ENCODE measurements around the gene SRCAP.
A peak's percentile ranks its signal among the peaks of the same experiment; 100 is the strongest.

Gene SRCAP

DNA sequence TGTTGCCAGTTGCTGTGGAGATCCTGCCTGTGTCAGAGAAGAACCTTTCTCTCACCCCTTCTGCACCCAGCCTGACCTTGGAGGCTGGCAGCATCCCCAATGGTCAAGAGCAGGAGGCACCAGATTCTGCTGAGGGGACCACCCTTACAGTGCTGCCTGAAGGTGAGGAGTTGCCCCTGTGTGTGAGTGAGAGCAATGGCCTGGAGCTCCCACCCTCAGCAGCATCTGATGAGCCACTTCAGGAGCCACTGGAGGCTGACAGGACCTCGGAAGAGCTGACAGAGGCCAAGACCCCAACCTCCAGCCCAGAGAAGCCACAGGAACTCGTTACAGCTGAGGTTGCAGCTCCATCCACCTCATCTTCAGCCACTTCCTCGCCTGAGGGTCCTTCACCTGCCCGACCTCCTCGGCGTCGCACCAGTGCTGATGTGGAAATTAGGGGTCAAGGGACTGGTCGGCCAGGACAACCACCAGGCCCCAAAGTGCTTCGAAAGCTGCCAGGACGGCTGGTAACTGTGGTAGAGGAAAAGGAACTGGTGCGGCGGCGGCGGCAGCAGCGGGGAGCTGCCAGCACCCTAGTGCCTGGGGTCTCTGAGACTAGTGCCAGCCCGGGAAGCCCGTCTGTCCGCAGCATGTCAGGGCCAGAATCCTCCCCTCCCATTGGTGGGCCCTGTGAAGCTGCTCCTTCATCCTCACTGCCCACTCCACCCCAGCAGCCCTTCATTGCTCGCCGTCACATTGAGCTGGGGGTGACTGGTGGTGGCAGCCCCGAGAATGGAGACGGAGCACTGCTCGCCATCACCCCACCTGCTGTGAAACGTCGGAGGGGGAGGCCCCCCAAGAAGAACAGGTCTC, 39.0 kb downstream of the SRCAP start:
- DNase-seq: no peak

GRCh38 chr16:30738984-30739951, 40.3 kb downstream of the SRCAP start:
- DNase-seq: no peak

GRCh38 chr16:30740364-30741251, 41.6 kb downstream of the SRCAP start:
- DNase-seq: no peak

DNA sequence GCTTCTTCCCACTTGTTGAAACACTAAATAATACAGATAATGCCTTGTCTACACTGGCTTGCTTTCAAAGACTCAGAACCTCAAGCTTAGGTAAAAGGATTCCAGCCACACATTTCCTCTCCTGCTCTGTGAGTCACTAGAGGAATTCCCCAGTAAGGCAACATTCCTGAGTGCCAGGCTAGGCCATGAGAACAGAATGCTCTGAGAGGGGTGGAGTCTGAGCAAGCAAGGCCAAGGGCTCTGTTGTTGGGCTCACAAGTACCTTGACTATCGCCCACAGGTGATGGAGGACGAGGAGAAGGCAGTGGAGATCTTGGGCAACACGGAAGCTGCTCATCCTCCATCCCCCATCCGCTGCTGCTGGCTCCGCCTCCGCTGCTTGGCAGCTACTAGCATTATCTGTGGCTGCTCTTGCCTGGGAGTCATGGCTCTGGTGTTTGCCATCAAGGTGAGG, 42.5 kb downstream of the SRCAP start:
- peak; percentile 36 for DNase-seq

GRCh38 chr16:30743716-30744115, 44.7 kb downstream of the SRCAP start:
- DNase-seq: no peak

GRCh38 chr16:30744183-30744582, 45.2 kb downstream of the SRCAP start:
- no peak for DNase-seq

GRCh38 chr16:30745082-30745481, 46.1 kb downstream of the SRCAP start:
- no peak for DNase-seq

GRCh38 chr16:30746638-30747175, 47.7 kb downstream of the SRCAP start:
- no peak for DNase-seq

DNA sequence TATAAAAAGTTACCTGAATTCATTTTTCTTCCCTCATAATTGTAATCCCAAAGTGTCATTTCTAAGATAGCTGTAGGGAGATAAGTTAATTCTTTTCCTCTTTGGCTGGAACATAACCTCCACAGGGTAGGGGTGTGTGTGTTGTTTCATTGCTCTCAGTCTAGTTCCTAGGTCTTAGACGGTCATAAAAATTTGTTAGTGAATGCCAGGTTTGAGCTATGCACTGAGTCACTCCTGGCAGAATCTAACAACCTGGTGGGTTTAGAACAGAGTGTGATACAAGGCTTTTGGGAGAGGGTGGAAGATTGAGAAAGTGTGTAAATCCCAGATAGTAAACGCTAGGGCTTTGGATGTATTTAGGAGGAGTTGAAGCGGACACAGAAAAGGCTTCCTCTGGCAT, 48.4 kb downstream of the SRCAP start:
- DNase-seq: no peak

DNA sequence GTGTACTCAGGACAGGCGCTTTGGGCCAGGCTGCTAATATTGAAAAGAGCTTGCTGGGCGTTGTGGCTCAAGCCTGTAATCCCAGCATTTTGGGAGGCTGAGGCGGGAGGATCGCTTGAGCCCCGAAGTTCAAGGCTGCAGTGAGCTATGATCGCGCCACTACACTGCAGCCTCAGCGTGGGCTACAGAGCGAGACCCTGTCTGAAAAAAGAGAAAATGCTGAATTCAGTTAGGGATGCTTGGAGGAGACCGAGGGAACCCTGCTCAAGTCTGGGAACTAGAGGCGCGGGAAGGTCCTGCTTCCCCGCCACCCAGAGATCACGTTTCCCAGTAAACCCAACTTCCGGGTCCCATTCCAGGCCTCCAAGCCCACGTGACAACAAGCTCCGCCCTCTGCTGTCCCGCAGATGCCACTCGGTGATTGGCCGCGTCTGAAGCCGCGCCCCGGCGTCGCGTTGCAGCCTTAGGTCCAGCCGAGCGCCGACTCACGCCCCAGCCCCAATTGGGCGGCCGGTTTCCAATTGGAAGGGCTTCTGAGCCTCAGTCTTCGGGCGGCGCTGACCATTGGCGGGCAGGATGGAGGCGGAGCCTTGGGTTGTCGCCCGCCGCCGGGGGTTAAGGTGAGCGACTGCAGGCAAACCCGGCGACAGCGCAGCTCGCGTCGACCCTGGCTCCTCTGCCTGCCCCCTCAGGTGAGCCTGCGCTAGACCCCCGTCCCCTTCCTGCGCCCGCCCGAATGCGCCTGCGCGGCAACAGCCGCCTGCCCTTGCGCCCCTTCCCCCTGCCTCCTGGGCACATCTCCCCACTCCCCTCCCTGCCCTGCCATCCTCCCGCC, 49.0 kb downstream of the SRCAP start, which contains the start of gene PHKG2:
PHKG2 (plus strand) TSS at position 627 of the 835 bp plus-strand sequence. CDS start 396 bp downstream, outside the sequence.
- DNase-seq: peak; percentile 97

- DNase-seq: no peak
These were observed 49.9 kb downstream of the SRCAP start for GRCh38 chr16:30748634-30749445.

DNA sequence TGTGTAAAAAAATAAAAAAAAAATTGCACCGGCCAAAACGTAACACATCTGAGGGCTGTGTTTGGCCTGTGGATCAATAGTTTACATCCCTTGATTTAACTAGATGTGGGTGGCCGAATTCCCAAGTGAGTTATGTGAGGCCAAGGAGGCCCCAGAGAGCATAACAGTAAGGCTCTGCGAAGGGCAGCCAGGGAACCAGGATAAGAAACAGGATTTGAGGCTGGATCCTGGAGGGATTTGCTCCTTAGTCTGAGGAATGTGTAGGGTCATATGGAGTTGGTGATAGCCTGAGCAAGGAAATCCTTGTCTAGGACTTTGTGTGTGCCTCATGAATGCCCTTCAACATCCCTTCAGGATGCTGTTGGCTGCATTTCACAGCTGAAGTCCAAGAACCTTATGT, 51.2 kb downstream of the SRCAP start:
- no peak for DNase-seq

DNA sequence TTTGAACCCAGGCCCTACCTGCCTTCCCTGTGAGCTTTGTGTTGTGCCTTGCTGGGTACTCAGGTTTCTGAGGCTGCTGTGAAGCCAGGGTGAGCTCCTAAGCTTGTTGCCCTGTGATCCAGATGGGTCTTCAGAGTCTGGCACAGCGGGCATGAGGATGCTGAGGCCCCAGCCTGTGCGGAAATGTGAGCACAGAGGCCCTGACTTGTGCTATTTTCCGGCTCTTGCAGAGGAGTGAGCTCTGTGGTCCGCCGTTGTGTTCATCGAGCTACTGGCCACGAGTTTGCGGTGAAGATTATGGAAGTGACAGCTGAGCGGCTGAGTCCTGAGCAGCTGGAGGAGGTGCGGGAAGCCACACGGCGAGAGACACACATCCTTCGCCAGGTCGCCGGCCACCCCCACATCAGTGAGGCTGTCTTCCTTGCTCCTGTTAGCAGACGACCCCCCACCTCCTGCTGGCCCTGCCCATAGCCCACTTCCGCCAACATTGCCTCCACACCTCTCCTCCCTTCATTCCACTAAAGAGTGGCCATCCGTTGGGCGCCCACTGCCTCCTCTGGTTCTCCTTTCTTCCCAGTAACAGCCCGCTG, 52.0 kb downstream of the SRCAP start:
- no peak for DNase-seq

GRCh38 chr16:30753596-30753995, 54.6 kb downstream of the SRCAP start:
- no peak for DNase-seq

GRCh38 chr16:30755955-30756780, 57.2 kb downstream of the SRCAP start:
- no peak for DNase-seq

- DNase-seq: no peak
These were observed 57.8 kb downstream of the SRCAP start for GRCh38 chr16:30756781-30757100.

DNA sequence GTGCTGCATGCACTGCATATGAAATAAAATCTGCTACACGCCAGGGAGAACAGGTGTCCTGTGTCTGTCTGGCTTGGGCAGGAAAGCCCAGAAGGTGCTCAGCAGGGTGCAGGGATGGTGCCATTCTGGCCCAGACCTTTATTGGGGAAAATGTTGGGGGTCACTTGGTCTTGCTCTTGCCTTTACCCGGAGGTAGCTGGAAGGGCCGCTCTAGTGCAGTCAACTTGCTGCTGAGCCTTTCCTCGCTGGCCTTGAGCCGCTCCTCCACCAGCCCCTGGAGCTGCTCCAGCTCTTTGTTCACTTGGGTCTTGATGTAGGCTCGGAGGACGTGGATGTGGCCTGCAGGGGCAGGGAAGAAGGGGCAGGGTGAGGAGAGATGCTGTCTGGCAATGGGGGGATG, 58.3 kb downstream of the SRCAP start:
- no peak for DNase-seq

DNA sequence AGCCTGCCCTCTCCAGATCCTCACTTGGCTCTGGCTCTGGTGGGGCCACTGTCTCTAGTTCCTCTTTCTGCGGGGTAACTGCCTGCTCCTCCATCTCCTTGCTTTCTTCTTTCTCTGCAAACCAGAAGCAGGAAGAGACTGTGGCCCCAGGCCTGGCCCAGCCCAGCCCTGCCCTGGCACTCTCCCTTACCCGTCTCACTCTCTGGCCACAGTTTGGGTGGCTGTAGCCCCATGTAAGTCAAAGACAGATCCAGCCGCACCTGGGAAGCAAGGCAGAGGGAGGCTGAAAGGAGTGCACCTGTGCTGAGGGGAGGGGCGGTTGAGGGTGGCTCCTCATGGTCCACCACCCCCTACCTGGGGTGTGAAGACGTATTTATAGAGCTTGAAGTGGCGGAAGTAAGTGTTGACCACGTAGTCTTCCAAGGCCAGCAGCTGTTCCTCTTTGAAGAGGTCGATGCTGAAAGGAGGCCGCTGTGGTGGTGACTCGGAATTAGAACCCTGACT, 60.1 kb downstream of the SRCAP start:
- DNase-seq: no peak

DNA sequence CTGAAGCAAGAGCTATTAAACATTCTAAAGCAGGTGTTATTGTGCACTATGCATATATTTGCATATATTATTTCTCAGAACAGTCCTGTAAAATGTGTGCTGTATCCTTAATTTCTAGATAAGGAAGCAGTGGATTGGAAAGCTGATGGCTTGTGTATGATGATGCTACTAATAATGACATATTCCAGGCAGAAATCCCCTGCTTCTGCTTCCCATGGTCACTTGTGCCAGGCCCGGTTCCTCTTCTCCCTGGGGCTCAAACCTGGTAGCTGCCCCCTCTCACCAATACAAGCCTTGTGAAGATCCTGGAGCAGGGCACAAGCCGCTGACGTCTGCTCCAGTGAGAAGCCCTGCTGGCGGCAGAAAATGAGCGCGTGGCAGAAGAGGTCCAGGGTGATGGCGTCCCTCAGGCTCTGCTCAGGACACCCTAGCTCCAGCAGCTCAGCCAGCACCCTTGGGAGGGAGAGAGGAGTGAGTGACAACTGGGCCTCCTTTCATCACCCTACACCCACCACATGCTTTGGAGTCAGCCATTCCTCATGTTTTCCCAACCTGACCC, 61.1 kb downstream of the SRCAP start:
- DNase-seq: no peak

All from NCI-H2227 treated with DMSO at 0.1 percent for 48 hours (cell line).